HG03565 (cell line): ENCODE data around the gene FOXA3.

Experiments used
- ATAC-seq: cut with Tn5 transposase; IDR thresholded peaks from one replicate; pipeline ENCODE4 v1.9.1; 2021; ENCODE audit warnings: mild to moderate bottlenecking, moderate library complexity; ENCODE audit not compliant: unreplicated experiment

FOXA3 gene

GRCh38 chr19:45863840-45864628 lies at the start of gene FOXA3:
Gene FOXA3, plus strand, starts transcription at chr19:45864326. Its CDS starts 131 bp downstream, at chr19:45864457.
- ATAC-seq, result peak; percentile 30

GRCh38 chr19:45814851-45815480 lies 49.2 kb upstream of the FOXA3 start, which contains the start of gene RSPH6A:
Gene RSPH6A, minus strand, starts transcription at chr19:45815308. Its CDS starts 132 bp downstream, at chr19:45815176.
- ATAC-seq, result no peak

- no peak for ATAC-seq
Observed at GRCh38 chr19:45815481-45816216, 48.5 kb upstream of the FOXA3 start.

- no peak for ATAC-seq
Observed at GRCh38 chr19:45816236-45817009, 47.7 kb upstream of the FOXA3 start.

GRCh38 chr19:45817010-45817724 lies 47.0 kb upstream of the FOXA3 start:
- peak; percentile 70 for ATAC-seq

GRCh38 chr19:45817725-45818301 lies 46.3 kb upstream of the FOXA3 start:
- no peak for ATAC-seq

GRCh38 chr19:45819769-45820168 lies 44.4 kb upstream of the FOXA3 start:
- ATAC-seq, result no peak

GRCh38 chr19:45820413-45821102 lies 43.6 kb upstream of the FOXA3 start:
- ATAC-seq, result no peak

- ATAC-seq, result no peak
Observed at GRCh38 chr19:45821103-45821521, 43.0 kb upstream of the FOXA3 start.

- no peak for ATAC-seq
Observed at GRCh38 chr19:45821570-45821969, 42.6 kb upstream of the FOXA3 start.

GRCh38 chr19:45822716-45823115 lies 41.4 kb upstream of the FOXA3 start:
- no peak for ATAC-seq

GRCh38 chr19:45823182-45823581 lies 40.9 kb upstream of the FOXA3 start:
- ATAC-seq, result no peak

- ATAC-seq, result no peak
Observed at GRCh38 chr19:45824041-45824471, 40.1 kb upstream of the FOXA3 start.

GRCh38 chr19:45824531-45825262 lies 39.4 kb upstream of the FOXA3 start:
- ATAC-seq, result no peak

- ATAC-seq, result no peak
Observed at GRCh38 chr19:45825263-45825605, 38.9 kb upstream of the FOXA3 start.

GRCh38 chr19:45825917-45826893 lies 37.9 kb upstream of the FOXA3 start:
- ATAC-seq, result no peak

GRCh38 chr19:45826934-45827333 lies 37.2 kb upstream of the FOXA3 start:
- no peak for ATAC-seq
